Measurements from ENCODE around the gene STEEP1. TPM values are rescaled to one million over a fixed set of nuclear protein-coding genes. Genes with fewer than 3 reads are reported as not detected.
"Not testable (repeated sequence)": the region's sequence is repeated elsewhere in the genome, so short reads cannot be mapped to it uniquely, and the experiment has no call there.

The STEEP1 gene
- total and polyA plus RNA-seq, 2 donors: 20.4 to 38.8 TPM

DNA sequence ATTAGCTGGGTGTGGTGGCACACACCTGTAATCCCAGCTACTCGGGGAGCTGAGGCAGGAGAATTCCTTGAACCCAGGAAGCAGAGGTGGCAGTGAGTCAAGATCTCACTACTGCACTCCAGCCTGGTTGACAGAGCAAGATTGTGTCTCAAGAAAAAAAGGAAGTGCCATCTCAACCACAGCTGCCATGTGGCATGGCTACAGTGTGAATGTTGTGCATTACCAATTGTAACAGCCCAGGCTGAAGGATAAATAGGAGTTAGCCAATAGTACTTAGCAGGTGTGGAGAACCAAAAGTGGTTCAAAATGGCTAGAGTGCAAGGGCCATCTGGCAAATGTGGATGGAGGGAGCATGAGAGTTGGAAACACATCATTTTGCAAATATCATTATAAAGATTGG lies 68.0 kb downstream of the STEEP1 start:
- Histone ChIP-seq H3K27me3 (ENCODE audit: control insufficient read depth in 2 of 2, insufficient read depth in 1 of 2, low read length in 1 of 2) (no peaks in the 10 kb centered on the region), H3K36me3 (ENCODE audit: control insufficient read depth in 2 of 2, insufficient read depth in 2 of 2, low read length in 1 of 2) (no peaks in the 10 kb centered on the region), H3K9me3 (ENCODE audit: control insufficient read depth in 2 of 2, insufficient read depth in 1 of 2, low read length in 1 of 2) (no peaks in the 10 kb centered on the region), H3K27ac (ENCODE audit: low read depth in 1 of 2, low read length in 1 of 2) (peak overlapping the region; percentile 5 to 99), H3K4me3 (ENCODE audit: low read length in 2 of 2) (no peak overlapping the region), H3K4me1 (ENCODE audit: control insufficient read depth in 2 of 2, insufficient read depth in 2 of 2, low read length in 2 of 2) (peaks cover 7 to 41% of the 10 kb centered on the region in 2 donors)
- 26% methylated on average over 1 of the region's 1 CpG for WGBS
- no peak for DNase-seq (ENCODE audit: low read depth in 6 of 9, low spot score in 9 of 9)

- no peaks in the 10 kb centered on the region for H3K27me3 ChIP-seq (ENCODE audit: control insufficient read depth in 2 of 2, insufficient read depth in 1 of 2, low read length in 1 of 2)
- no peaks in the 10 kb centered on the region for H3K36me3 ChIP-seq (ENCODE audit: control insufficient read depth in 2 of 2, insufficient read depth in 2 of 2, low read length in 1 of 2)
- DNase-seq (ENCODE audit: low read depth in 6 of 9, low spot score in 9 of 9): peak in 5 of 9 donors; percentile 52 to 86 (median 66)
- peak overlapping the region; percentile 84 to 99 for H3K27ac ChIP-seq (ENCODE audit: low read depth in 1 of 2, low read length in 1 of 2)
- H3K4me3 ChIP-seq (ENCODE audit: low read length in 2 of 2): no peak overlapping the region
- WGBS: 38% methylated on average over 10 of the region's 10 CpGs
- H3K4me1 ChIP-seq (ENCODE audit: control insufficient read depth in 2 of 2, insufficient read depth in 2 of 2, low read length in 2 of 2): peaks cover 7 to 41% of the 10 kb centered on the region in 2 donors
- H3K9me3 ChIP-seq (ENCODE audit: control insufficient read depth in 2 of 2, insufficient read depth in 1 of 2, low read length in 1 of 2): no peaks in the 10 kb centered on the region
Measured at GRCh38 chrX:119495734-119496726, 69.2 kb downstream of the STEEP1 start.

DNA sequence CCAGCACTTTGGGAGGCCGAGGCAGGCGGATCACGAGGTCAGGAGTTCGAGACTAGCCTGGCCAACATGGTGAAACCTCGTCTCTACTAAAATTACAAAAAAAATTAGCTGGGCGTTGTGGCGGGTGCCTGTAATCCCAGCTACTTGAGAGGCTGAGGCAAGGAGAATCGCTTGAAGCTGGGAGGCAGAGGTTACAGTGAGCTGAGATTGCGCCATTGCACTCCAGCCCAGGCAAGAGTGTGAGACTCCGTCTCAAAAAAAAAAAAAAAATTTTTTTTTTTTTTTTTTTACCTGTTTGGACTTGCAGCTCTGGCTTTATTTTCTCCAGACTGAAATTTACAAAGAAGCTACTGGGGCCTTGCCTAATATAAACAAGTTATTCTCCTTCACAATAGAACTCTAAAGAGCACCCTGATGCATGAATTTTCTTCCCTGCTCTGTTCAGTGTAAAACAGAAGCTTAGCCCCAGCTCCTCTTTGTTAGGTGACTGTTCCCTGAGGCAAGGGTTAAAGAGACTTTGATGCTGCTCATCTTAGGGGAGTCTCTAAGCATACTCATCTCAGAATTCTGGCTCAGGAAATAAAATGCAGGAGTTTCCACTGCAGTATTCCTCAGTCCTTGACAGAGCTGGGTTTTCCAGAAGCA lies 71.2 kb downstream of the STEEP1 start:
- WGBS: 93% methylated on average over 10 of the region's 10 CpGs
- not testable (repeated sequence) for H3K4me3 ChIP-seq (ENCODE audit: low read length in 2 of 2); H3K36me3 ChIP-seq (ENCODE audit: control insufficient read depth in 2 of 2, insufficient read depth in 2 of 2, low read length in 1 of 2); DNase-seq (ENCODE audit: low read depth in 6 of 9, low spot score in 9 of 9); H3K27ac ChIP-seq (ENCODE audit: low read depth in 1 of 2, low read length in 1 of 2); H3K27me3 ChIP-seq (ENCODE audit: control insufficient read depth in 2 of 2, insufficient read depth in 1 of 2, low read length in 1 of 2); H3K9me3 ChIP-seq (ENCODE audit: control insufficient read depth in 2 of 2, insufficient read depth in 1 of 2, low read length in 1 of 2)
- H3K4me1 ChIP-seq (ENCODE audit: control insufficient read depth in 2 of 2, insufficient read depth in 2 of 2, low read length in 2 of 2): peaks cover 7 to 38% of the 10 kb centered on the region in 2 donors

DNA sequence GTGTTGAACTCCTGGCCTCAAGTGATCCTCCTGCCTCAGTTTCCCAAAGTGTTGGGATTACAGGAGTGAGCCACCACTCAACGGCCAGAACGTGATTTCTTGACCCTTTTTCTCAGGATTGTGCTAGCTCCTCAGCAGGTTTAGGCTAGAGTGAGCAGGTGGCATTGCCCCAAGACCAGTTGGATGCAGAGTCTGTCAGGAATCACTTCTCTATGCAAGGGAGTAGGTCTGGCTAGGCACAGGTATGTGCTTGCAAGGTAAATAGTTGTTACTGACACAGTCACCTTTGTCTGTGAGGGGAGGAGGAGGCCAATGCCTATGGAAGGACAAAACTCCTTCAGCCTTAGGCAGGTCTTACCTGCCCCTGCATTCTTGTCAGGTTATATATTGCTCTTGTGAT lies 72.7 kb downstream of the STEEP1 start:
- WGBS: 97% methylated on average over 2 of the region's 2 CpGs
- Histone ChIP-seq H3K36me3 (ENCODE audit: control insufficient read depth in 2 of 2, insufficient read depth in 2 of 2, low read length in 1 of 2) (no peaks in the 10 kb centered on the region), H3K4me3 (ENCODE audit: low read length in 2 of 2) (no peak overlapping the region), H3K9me3 (ENCODE audit: control insufficient read depth in 2 of 2, insufficient read depth in 1 of 2, low read length in 1 of 2) (no peaks in the 10 kb centered on the region), H3K4me1 (ENCODE audit: control insufficient read depth in 2 of 2, insufficient read depth in 2 of 2, low read length in 2 of 2) (peaks cover 7 to 35% of the 10 kb centered on the region in 2 donors), H3K27me3 (ENCODE audit: control insufficient read depth in 2 of 2, insufficient read depth in 1 of 2, low read length in 1 of 2) (no peaks in the 10 kb centered on the region), H3K27ac (ENCODE audit: low read depth in 1 of 2, low read length in 1 of 2) (no peak overlapping the region)
- no peak for DNase-seq (ENCODE audit: low read depth in 6 of 9, low spot score in 9 of 9)

DNA sequence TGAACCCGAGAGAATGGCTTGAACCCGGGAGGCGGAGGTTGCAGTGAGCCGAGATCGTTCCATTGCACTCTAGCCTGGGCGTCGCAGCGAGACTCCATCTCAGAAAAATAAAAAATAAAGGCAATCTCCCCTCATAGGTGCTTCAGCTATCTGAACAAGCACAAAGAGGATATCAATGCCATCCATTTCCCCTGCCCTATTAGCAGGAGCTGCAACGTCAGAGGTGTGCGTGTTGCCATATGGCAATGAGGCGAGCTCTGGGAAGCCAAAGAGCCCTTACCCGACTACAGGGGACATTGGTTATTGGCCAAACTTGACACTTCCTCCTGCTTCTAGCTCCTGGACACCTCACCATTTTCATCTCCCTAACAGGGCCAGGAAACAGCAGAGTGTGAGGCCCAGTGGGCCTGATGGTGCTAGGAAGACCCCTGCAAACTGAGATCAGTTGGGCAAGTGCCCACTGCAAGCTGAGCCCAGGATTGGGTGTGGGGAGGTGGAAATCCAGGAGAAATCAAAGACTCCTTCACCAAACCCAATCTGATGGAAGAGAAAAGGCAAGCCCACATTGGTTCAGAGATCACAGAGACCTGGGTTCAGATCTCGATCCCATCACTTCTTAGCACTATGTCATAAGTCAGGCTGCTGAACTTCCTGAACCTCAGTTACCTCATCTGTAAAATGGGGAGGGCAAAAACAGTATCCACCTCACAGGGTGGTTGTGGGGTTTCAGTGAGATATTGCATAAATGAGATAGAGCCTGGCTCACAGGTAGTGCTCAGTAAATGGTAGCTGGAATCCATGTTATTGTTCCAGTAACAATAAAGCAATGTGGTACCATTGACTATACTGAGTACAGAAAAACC lies 75.8 kb downstream of the STEEP1 start:
- WGBS: 90% methylated on average over 13 of the region's 13 CpGs
- Histone ChIP-seq H3K27ac (ENCODE audit: low read depth in 1 of 2, low read length in 1 of 2) (no peak overlapping the region), H3K27me3 (ENCODE audit: control insufficient read depth in 2 of 2, insufficient read depth in 1 of 2, low read length in 1 of 2) (no peaks in the 10 kb centered on the region), H3K36me3 (ENCODE audit: control insufficient read depth in 2 of 2, insufficient read depth in 2 of 2, low read length in 1 of 2) (no peaks in the 10 kb centered on the region), H3K9me3 (ENCODE audit: control insufficient read depth in 2 of 2, insufficient read depth in 1 of 2, low read length in 1 of 2) (no peaks in the 10 kb centered on the region), H3K4me3 (ENCODE audit: low read length in 2 of 2) (no peak overlapping the region), H3K4me1 (ENCODE audit: control insufficient read depth in 2 of 2, insufficient read depth in 2 of 2, low read length in 2 of 2) (peaks cover 0 to 8% of the 10 kb centered on the region in 2 donors)
- no peak for DNase-seq (ENCODE audit: low read depth in 6 of 9, low spot score in 9 of 9)

GRCh38 chrX:119488749-119489148 lies 76.5 kb downstream of the STEEP1 start:
- H3K36me3 ChIP-seq (ENCODE audit: control insufficient read depth in 2 of 2, insufficient read depth in 2 of 2, low read length in 1 of 2): no peaks in the 10 kb centered on the region
- 23% methylated on average over 8 of the region's 8 CpGs for WGBS
- no peak overlapping the region for H3K27ac ChIP-seq (ENCODE audit: low read depth in 1 of 2, low read length in 1 of 2)
- H3K4me3 ChIP-seq (ENCODE audit: low read length in 2 of 2): no peak overlapping the region
- no peaks in the 10 kb centered on the region for H3K9me3 ChIP-seq (ENCODE audit: control insufficient read depth in 2 of 2, insufficient read depth in 1 of 2, low read length in 1 of 2)
- peak in 1 of 9 donors; percentile 50 for DNase-seq (ENCODE audit: low read depth in 6 of 9, low spot score in 9 of 9)
- H3K27me3 ChIP-seq (ENCODE audit: control insufficient read depth in 2 of 2, insufficient read depth in 1 of 2, low read length in 1 of 2): no peaks in the 10 kb centered on the region
- H3K4me1 ChIP-seq (ENCODE audit: control insufficient read depth in 2 of 2, insufficient read depth in 2 of 2, low read length in 2 of 2): peaks cover 0 to 5% of the 10 kb centered on the region in 2 donors

Other genes starting within 250 kb of the STEEP1 start
- gene SLC25A43, start 166.1 kb downstream of the STEEP1 start, total RNA-seq: 3.3 TPM
- 8.3 TPM for gene SLC25A43, start 166.1 kb downstream of the STEEP1 start, polyA plus RNA-seq
- gene SLC25A5, start 97.0 kb downstream of the STEEP1 start, total RNA-seq: 279 TPM
- gene SLC25A5, start 97.0 kb downstream of the STEEP1 start, polyA plus RNA-seq: 237 TPM
- gene UBE2A, start 9.2 kb upstream of the STEEP1 start, total RNA-seq: 26.7 TPM
- gene UBE2A, start 9.2 kb upstream of the STEEP1 start, polyA plus RNA-seq: 88.6 TPM
- gene NKRF, start 41.0 kb upstream of the STEEP1 start, total RNA-seq: 5.4 TPM
- gene NKRF, start 41.0 kb upstream of the STEEP1 start, polyA plus RNA-seq: 13.3 TPM
- gene SEPTIN6, start 127.8 kb upstream of the STEEP1 start, total RNA-seq: 223 TPM
- gene SEPTIN6, start 127.8 kb upstream of the STEEP1 start, polyA plus RNA-seq: 53.1 TPM
- gene SOWAHD, start 193.2 kb upstream of the STEEP1 start, total RNA-seq: 1.8 TPM
- 1.6 TPM for gene SOWAHD, start 193.2 kb upstream of the STEEP1 start, polyA plus RNA-seq
- gene RPL39, start 226.2 kb upstream of the STEEP1 start, total RNA-seq: 5,508 TPM
- 11,737 TPM for gene RPL39, start 226.2 kb upstream of the STEEP1 start, polyA plus RNA-seq